ENCODE measurements around the gene EFCAB14. TPM values are rescaled to one million over a fixed set of nuclear protein-coding genes. Genes with fewer than 3 reads are reported as not detected.

EFCAB14 gene
- total and polyA plus RNA-seq, 2 of the 8 experiments (the other 6 are each of a cell fraction or from before 2014, with no cell fraction given), result 19.4 to 40.4 TPM

GRCh38 chr1:46635205-46635604 lies 83.7 kb downstream of the EFCAB14 start (continued):
- TF ChIP-seq E2F6 (IDR thresholded peaks at IDR 0.05) (no peak), SIN3A (conservative IDR thresholded peaks at IDR 0.05 in 1 of 2, IDR thresholded peaks at IDR 0.05 in 1 of 2; ENCODE audit: low read depth in 1 of 2, low read length in 2 of 2) (no peak), GABPA (IDR thresholded peaks at IDR 0.05; ENCODE audit: borderline replicate concordance, insufficient read depth, low read length) (no peak), POLR2A (IDR thresholded peaks at IDR 0.05; ENCODE audit: control extremely low read depth in 1 of 2, low read depth in 2 of 2, low read length in 2 of 2) (no peak)
